ENCODE results near the gene HK1.
"Not testable (repeated sequence)": the region's sequence is repeated elsewhere in the genome, so short reads cannot be mapped to it uniquely, and the experiment has no call there.

The HK1 gene

GRCh38 chr10:69242040-69242851, 36.0 kb upstream of the HK1 start:
- Histone ChIP-seq H3K4me3 (ENCODE audit: low read length) (no peak overlapping the region), H3K9ac (ENCODE audit: low read length) (no peak overlapping the region), H3K4me1 (ENCODE audit: control insufficient read depth, insufficient read depth, low read length) (peaks cover 31% of the 10 kb centered on the region), H3K36me3 (ENCODE audit: control insufficient read depth, insufficient read depth, low read length, severe bottlenecking) (no peaks in the 10 kb centered on the region), H3K27me3 (replicated peaks; ENCODE audit: control insufficient read depth, insufficient read depth, low read length) (no peaks in the 10 kb centered on the region), H3K9me3 (ENCODE audit: control insufficient read depth, low read length) (no peaks in the 10 kb centered on the region)
- no peak for DNase-seq (ENCODE audit: low read depth)

GRCh38 chr10:69242852-69243212, 35.5 kb upstream of the HK1 start:
- Histone ChIP-seq H3K4me1 (ENCODE audit: control insufficient read depth, insufficient read depth, low read length) (peaks cover 31% of the 10 kb centered on the region), H3K27me3 (replicated peaks; ENCODE audit: control insufficient read depth, insufficient read depth, low read length) (no peaks in the 10 kb centered on the region), H3K4me3 (ENCODE audit: low read length) (no peak overlapping the region), H3K9me3 (ENCODE audit: control insufficient read depth, low read length) (no peaks in the 10 kb centered on the region), H3K9ac (ENCODE audit: low read length) (no peak overlapping the region), H3K36me3 (ENCODE audit: control insufficient read depth, insufficient read depth, low read length, severe bottlenecking) (no peaks in the 10 kb centered on the region)
- no peak for DNase-seq (ENCODE audit: low read depth)

DNA sequence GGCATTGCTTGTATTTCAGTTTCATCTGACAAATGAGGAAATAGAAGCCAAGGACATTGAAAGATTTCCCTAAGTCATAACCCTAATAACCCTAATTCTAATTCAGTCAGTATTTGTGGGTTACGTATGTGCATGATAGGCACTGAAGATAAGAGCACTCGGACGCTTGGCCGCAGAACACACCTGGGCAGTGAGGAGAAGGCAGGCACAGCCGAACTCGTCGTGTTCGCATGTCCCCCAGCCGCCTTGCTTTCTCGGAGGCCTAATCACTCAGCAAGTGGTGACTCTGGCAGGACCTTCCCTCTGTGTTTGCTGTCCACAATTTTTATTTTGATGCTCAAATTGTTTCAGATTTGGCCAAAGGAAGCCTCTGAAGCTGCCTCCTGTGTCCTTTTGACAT, 34.5 kb upstream of the HK1 start:
- Histone ChIP-seq H3K4me3 (ENCODE audit: low read length) (no peak overlapping the region), H3K36me3 (ENCODE audit: control insufficient read depth, insufficient read depth, low read length, severe bottlenecking) (no peaks in the 10 kb centered on the region)
- DNase-seq (ENCODE audit: low read depth), result no peak

DNA sequence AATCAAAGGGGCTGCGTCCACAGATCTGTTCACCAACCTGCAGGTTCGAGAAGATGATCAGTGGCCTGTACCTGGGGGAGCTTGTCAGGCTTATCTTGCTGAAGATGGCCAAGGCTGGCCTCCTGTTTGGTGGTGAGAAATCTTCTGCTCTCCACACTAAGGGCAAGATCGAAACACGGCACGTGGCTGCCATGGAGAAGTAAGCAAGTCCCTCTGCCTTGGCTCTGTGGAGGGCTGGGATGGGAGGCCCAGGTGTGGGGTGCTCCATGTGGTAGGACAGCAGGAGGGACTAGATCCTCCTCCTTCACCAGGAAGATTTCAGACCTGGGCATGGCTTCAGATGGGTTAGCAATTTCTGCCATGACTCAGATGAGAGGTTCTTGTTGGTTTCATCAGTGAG, 32.3 kb upstream of the HK1 start:
- DNase-seq (ENCODE audit: low read depth), result no peak
- Histone ChIP-seq H3K9me3 (ENCODE audit: control insufficient read depth, low read length) (no peaks in the 10 kb centered on the region), H3K4me3 (ENCODE audit: low read length) (no peak overlapping the region), H3K9ac (ENCODE audit: low read length) (no peak overlapping the region), H3K27me3 (replicated peaks; ENCODE audit: control insufficient read depth, insufficient read depth, low read length) (no peaks in the 10 kb centered on the region), H3K4me1 (ENCODE audit: control insufficient read depth, insufficient read depth, low read length) (peaks cover 12% of the 10 kb centered on the region), H3K36me3 (ENCODE audit: control insufficient read depth, insufficient read depth, low read length, severe bottlenecking) (no peaks in the 10 kb centered on the region)

More for the DNA sequence above, 34.5 kb upstream of the HK1 start:
- peaks cover 31% of the 10 kb centered on the region for H3K4me1 ChIP-seq (ENCODE audit: control insufficient read depth, insufficient read depth, low read length)
- no peaks in the 10 kb centered on the region for H3K27me3 ChIP-seq (replicated peaks; ENCODE audit: control insufficient read depth, insufficient read depth, low read length)
- H3K9ac ChIP-seq (ENCODE audit: low read length), result no peak overlapping the region
- H3K9me3 ChIP-seq (ENCODE audit: control insufficient read depth, low read length), result no peaks in the 10 kb centered on the region

GRCh38 chr10:69246581-69247312, 31.5 kb upstream of the HK1 start:
- no peak for DNase-seq (ENCODE audit: low read depth)

GRCh38 chr10:69247313-69247710, 31.0 kb upstream of the HK1 start:
- Histone ChIP-seq H3K36me3 (ENCODE audit: control insufficient read depth, insufficient read depth, low read length, severe bottlenecking) (no peaks in the 10 kb centered on the region), H3K4me3 (ENCODE audit: low read length) (no peak overlapping the region), H3K9me3 (ENCODE audit: control insufficient read depth, low read length) (no peaks in the 10 kb centered on the region), H3K27me3 (replicated peaks; ENCODE audit: control insufficient read depth, insufficient read depth, low read length) (no peaks in the 10 kb centered on the region), H3K4me1 (ENCODE audit: control insufficient read depth, insufficient read depth, low read length) (no peaks in the 10 kb centered on the region), H3K9ac (ENCODE audit: low read length) (no peak overlapping the region)
- DNase-seq (ENCODE audit: low read depth), result no peak

More at GRCh38 chr10:69246581-69247312, 31.5 kb upstream of the HK1 start:
- Histone ChIP-seq H3K9ac (ENCODE audit: low read length) (no peak overlapping the region), H3K36me3 (ENCODE audit: control insufficient read depth, insufficient read depth, low read length, severe bottlenecking) (no peaks in the 10 kb centered on the region), H3K27me3 (replicated peaks; ENCODE audit: control insufficient read depth, insufficient read depth, low read length) (no peaks in the 10 kb centered on the region), H3K4me1 (ENCODE audit: control insufficient read depth, insufficient read depth, low read length) (peaks cover 5% of the 10 kb centered on the region), H3K4me3 (ENCODE audit: low read length) (no peak overlapping the region), H3K9me3 (ENCODE audit: control insufficient read depth, low read length) (no peaks in the 10 kb centered on the region)

- Histone ChIP-seq H3K36me3 (ENCODE audit: control insufficient read depth, insufficient read depth, low read length, severe bottlenecking) (no peaks in the 10 kb centered on the region), H3K4me1 (ENCODE audit: control insufficient read depth, insufficient read depth, low read length) (no peaks in the 10 kb centered on the region), H3K4me3 (ENCODE audit: low read length) (no peak overlapping the region), H3K9me3 (ENCODE audit: control insufficient read depth, low read length) (no peaks in the 10 kb centered on the region), H3K27me3 (replicated peaks; ENCODE audit: control insufficient read depth, insufficient read depth, low read length) (no peaks in the 10 kb centered on the region), H3K9ac (ENCODE audit: low read length) (no peak overlapping the region)
- no peak for DNase-seq (ENCODE audit: low read depth)
Observed at GRCh38 chr10:69248117-69248730, 30.1 kb upstream of the HK1 start.

GRCh38 chr10:69250041-69250440, 28.3 kb upstream of the HK1 start:
- Histone ChIP-seq H3K9ac (ENCODE audit: low read length) (no peak overlapping the region), H3K4me1 (ENCODE audit: control insufficient read depth, insufficient read depth, low read length) (no peaks in the 10 kb centered on the region), H3K27me3 (replicated peaks; ENCODE audit: control insufficient read depth, insufficient read depth, low read length) (no peaks in the 10 kb centered on the region), H3K9me3 (ENCODE audit: control insufficient read depth, low read length) (no peaks in the 10 kb centered on the region), H3K36me3 (ENCODE audit: control insufficient read depth, insufficient read depth, low read length, severe bottlenecking) (no peaks in the 10 kb centered on the region), H3K4me3 (ENCODE audit: low read length) (no peak overlapping the region)
- no peak for DNase-seq (ENCODE audit: low read depth)

GRCh38 chr10:69251417-69251816, 26.9 kb upstream of the HK1 start:
- not testable (repeated sequence) for H3K4me3 ChIP-seq (ENCODE audit: low read length); H3K4me1 ChIP-seq (ENCODE audit: control insufficient read depth, insufficient read depth, low read length); H3K36me3 ChIP-seq (ENCODE audit: control insufficient read depth, insufficient read depth, low read length, severe bottlenecking); H3K9me3 ChIP-seq (ENCODE audit: control insufficient read depth, low read length); DNase-seq (ENCODE audit: low read depth); H3K9ac ChIP-seq (ENCODE audit: low read length); H3K27me3 ChIP-seq (replicated peaks; ENCODE audit: control insufficient read depth, insufficient read depth, low read length)

DNA sequence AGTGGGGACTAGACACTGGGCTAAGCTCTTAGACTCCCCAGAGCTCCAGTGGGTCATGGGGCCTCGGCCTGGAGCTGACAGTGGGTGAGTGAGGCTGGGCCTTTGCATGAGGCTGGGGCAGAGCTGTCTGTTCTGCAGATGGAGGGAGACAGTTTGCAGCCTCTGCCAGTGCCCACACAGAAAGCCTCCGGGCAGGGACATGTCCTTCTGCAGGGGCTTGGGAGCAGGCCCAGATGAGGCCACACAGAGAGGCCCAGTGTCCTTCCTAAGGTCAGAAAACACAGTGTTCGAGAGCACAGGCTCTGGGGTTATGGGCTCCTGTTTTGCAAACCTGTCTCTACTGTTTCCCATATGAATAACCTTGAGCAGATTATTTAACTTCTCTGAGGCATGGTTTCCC, 25.1 kb upstream of the HK1 start:
- Histone ChIP-seq H3K9ac (ENCODE audit: low read length) (no peak overlapping the region), H3K36me3 (ENCODE audit: control insufficient read depth, insufficient read depth, low read length, severe bottlenecking) (no peaks in the 10 kb centered on the region), H3K27me3 (replicated peaks; ENCODE audit: control insufficient read depth, insufficient read depth, low read length) (no peaks in the 10 kb centered on the region), H3K4me3 (ENCODE audit: low read length) (no peak overlapping the region), H3K9me3 (ENCODE audit: control insufficient read depth, low read length) (no peaks in the 10 kb centered on the region), H3K4me1 (ENCODE audit: control insufficient read depth, insufficient read depth, low read length) (no peaks in the 10 kb centered on the region)
- DNase-seq (ENCODE audit: low read depth), result no peak

- H3K9ac ChIP-seq (ENCODE audit: low read length), result no peak overlapping the region
- H3K4me1 ChIP-seq (ENCODE audit: control insufficient read depth, insufficient read depth, low read length), result no peaks in the 10 kb centered on the region
- DNase-seq (ENCODE audit: low read depth), result no peak
- H3K4me3 ChIP-seq (ENCODE audit: low read length), result no peak overlapping the region
- no peaks in the 10 kb centered on the region for H3K9me3 ChIP-seq (ENCODE audit: control insufficient read depth, low read length)
- no peaks in the 10 kb centered on the region for H3K36me3 ChIP-seq (ENCODE audit: control insufficient read depth, insufficient read depth, low read length, severe bottlenecking)
- H3K27me3 ChIP-seq (replicated peaks; ENCODE audit: control insufficient read depth, insufficient read depth, low read length), result no peaks in the 10 kb centered on the region
Observed at GRCh38 chr10:69254877-69255276, 23.4 kb upstream of the HK1 start.
